Endothelial cell of umbilical vein (primary cell): ENCODE measurements around the gene NCOR1. TPM values are rescaled to one million over a fixed set of nuclear protein-coding genes. Genes with fewer than 3 reads are reported as not detected.

ENCODE experiments used
- BruUV-seq: library from RNA; stranded (reverse); fragments of 400-500 nt; replicated peaks from 2 replicates; lab custom pipeline; 2021; lab: Mats Ljungman, UMichigan
- CTCF ChIA-PET: fragments of 300-600, 350-600 bp; sonication (Branson Sonifier 250); formaldehyde crosslinking; loops from one replicate; lab custom pipeline; 2021; ENCODE audit warnings: antibody characterized with exemption, inconsistent platforms; lab: Charles Lee
- POLR2A ChIA-PET: fragments of 300-600, 350-600 bp; sonication (Branson Sonifier 250); formaldehyde crosslinking; loops from one replicate; lab custom pipeline; 2021; ENCODE audit warnings: antibody characterized with exemption, inconsistent platforms; lab: Charles Lee
- DNase-seq: peaks from one replicate; pipeline ENCODE4 v3.0.0-alpha.2; 2011; ENCODE audit warnings: low read depth, low spot score
- FAIRE-seq: peaks from 2 replicates; lab custom pipeline; 2011; peaks lifted over from hg19 to GRCh38; lab: Jason Lieb, UNC
- H2AFZ ChIP-seq: 2 replicates; pipeline ENCODE4 v1.6.0; 2012; ENCODE audit warnings: low read depth, low read length, control low read depth, inconsistent platforms
- H3K27ac ChIP-seq: 2 replicates; pipeline ENCODE4 v1.5.1; 2011; ENCODE audit warnings: low read depth, mild to moderate bottlenecking, control low read depth, low read length, moderate library complexity; ENCODE audit not compliant: insufficient read depth
- H3K27me3 ChIP-seq, 2 experiments: 2 replicates each; pipeline versions ENCODE4 v1.6.0 to v1.6.1; 2011; ENCODE audit warnings: low read length in 2 of 2, mixed read lengths in 1 of 2; ENCODE audit not compliant: control insufficient read depth in 2 of 2, insufficient read depth in 2 of 2
- H3K36me3 ChIP-seq, 2 experiments: 2 replicates in 1 of 2; 3 replicates in 1 of 2; pipeline ENCODE4 v1.5.1; 2011; ENCODE audit warnings: low read length in 2 of 2, mild to moderate bottlenecking in 1 of 2, moderate library complexity in 1 of 2; ENCODE audit not compliant: control insufficient read depth in 2 of 2, insufficient read depth in 2 of 2; ENCODE audit errors: extremely low read depth in 1 of 2
- H3K4me1 ChIP-seq: 3 replicates; pipeline ENCODE4 v1.5.1; 2011; ENCODE audit warnings: mild to moderate bottlenecking, low read length; ENCODE audit not compliant: control insufficient read depth, insufficient read depth; ENCODE audit errors: extremely low read depth
- H3K4me2 ChIP-seq: 2 replicates; pipeline ENCODE4 v1.6.1; 2011; ENCODE audit warnings: low read length, control low read depth, mixed read lengths; ENCODE audit not compliant: insufficient read depth
- H3K4me3 ChIP-seq, 3 experiments: fragments of 200-600 bp in 1 of 3; sonication (generic), shearing (Covaris generic) in 1 of 3; replicated peaks in 1 of 3; 2 replicates each; pipeline ENCODE4 v1.5.1; 2011 to 2016; ENCODE audit warnings: control low read depth in 3 of 3, low read length in 3 of 3, mild to moderate bottlenecking in 2 of 3, inconsistent platforms in 1 of 3, low read depth in 1 of 3, moderate library complexity in 1 of 3; ENCODE audit not compliant: insufficient read depth in 1 of 3
- H3K79me2 ChIP-seq: 2 replicates; pipeline ENCODE4 v1.6.0; 2012; ENCODE audit warnings: low read length, inconsistent platforms; ENCODE audit not compliant: control insufficient read depth, insufficient read depth
- H3K9ac ChIP-seq: replicated peaks from 2 replicates; pipeline ENCODE3; 2011; ENCODE audit warnings: low read length, control low read depth; ENCODE audit not compliant: insufficient read depth; ENCODE audit errors: extremely low read depth
- H3K9me1 ChIP-seq: replicated peaks from 3 replicates; pipeline ENCODE4 v1.6.0; 2011; ENCODE audit warnings: mild to moderate bottlenecking, low read length; ENCODE audit not compliant: control insufficient read depth, insufficient read depth; ENCODE audit errors: extremely low read depth
- H3K9me3 ChIP-seq: replicated peaks from 2 replicates; pipeline ENCODE4 v1.5.1; 2012; ENCODE audit warnings: low read length, inconsistent platforms; ENCODE audit not compliant: control insufficient read depth, insufficient read depth
- H4K20me1 ChIP-seq: replicated peaks from 2 replicates; pipeline ENCODE3; 2011; ENCODE audit warnings: mild to moderate bottlenecking, low read length; ENCODE audit not compliant: control insufficient read depth, insufficient read depth; ENCODE audit errors: extremely low read depth
- EZH2 ChIP-seq: IDR thresholded peaks from 2 replicates; pipeline ENCODE4 v1.6.1; 2012; ENCODE audit warnings: borderline replicate concordance, low read depth, mild to moderate bottlenecking, moderate library complexity, low read length, inconsistent platforms; ENCODE audit not compliant: severe bottlenecking
- FOS ChIP-seq: IDR thresholded peaks from 2 replicates; pipeline ENCODE4 v1.6.1; 2011; ENCODE audit warnings: mild to moderate bottlenecking, low read length, moderate library complexity, borderline replicate concordance; ENCODE audit not compliant: insufficient read depth
- GATA2 ChIP-seq: IDR thresholded peaks from 2 replicates; pipeline ENCODE4 v1.7.0; 2011; ENCODE audit warnings: low read depth, mild to moderate bottlenecking, moderate library complexity, mixed read lengths, low read length; ENCODE audit not compliant: insufficient read length, insufficient read depth
- JUN ChIP-seq: IDR thresholded peaks from 2 replicates; pipeline ENCODE4 v1.6.1; 2011; ENCODE audit warnings: borderline replicate concordance, low read depth; ENCODE audit not compliant: insufficient read length, insufficient read depth
- MYC ChIP-seq: IDR thresholded peaks from one replicate; pipeline ENCODE4 v1.6.1; 2011; ENCODE audit warnings: mild to moderate bottlenecking, low read depth, low read length
- POLR2A ChIP-seq: IDR thresholded peaks from 2 replicates; pipeline ENCODE4 v1.6.1; 2012; ENCODE audit warnings: low read depth, mild to moderate bottlenecking, control low read depth, low read length
- POLR2AphosphoS5 ChIP-seq: IDR thresholded peaks from 2 replicates; pipeline ENCODE4 v1.6.1; 2012; ENCODE audit warnings: low read depth, mild to moderate bottlenecking, control low read depth, low read length, moderate library complexity; ENCODE audit not compliant: insufficient read depth
- dilution Hi-C: fragments of 300-500 bp; cut with MboI; formaldehyde crosslinking; loops from one replicate; pipeline ENCODE4 v1.15.0; 2019; ENCODE audit warnings: low sequenced_read_pairs; ENCODE audit not compliant: extremely low pct_ligation_motif_present
- intact Hi-C: fragments of 100-400 bp; cut with micrococcal nuclease; formaldehyde crosslinking; loops from one replicate; pipeline ENCODE4 v1.10.0; 2022
- polyA plus RNA-seq, 4 experiments: library from polyadenylated mRNA; depleted of rRNA in 3 of 4; stranded (reverse) in 3 of 4; unstranded in 1 of 4; fragments of >200 nt; gene quantifications; 2 replicates each; pipeline versions ENCODE4 v1.2.1 to v1.2.3, GENCODE V29; 2011 to 2012; ENCODE audit warnings: missing spikeins in 1 of 4
- total RNA-seq: library from RNA; stranded (reverse); gene quantifications from 2 replicates; pipeline ENCODE4 v1.2.3, GENCODE V29; 2021
- TF ChIP-seq, protein P1 (sequence below): IDR thresholded peaks from 2 replicates; pipeline ENCODE4 v1.6.1; 2011; ENCODE audit not compliant: insufficient read depth, insufficient read length
- TF ChIP-seq, protein P2 (sequence below), 2 donors: IDR thresholded peaks; 1 replicate in 1 of 2; 2 replicates in 1 of 2; pipeline ENCODE4 v1.5.1; 2011; ENCODE audit warnings: low read length in 2 of 2, mild to moderate bottlenecking in 2 of 2, moderate library complexity in 2 of 2, control low read depth in 1 of 2, inconsistent platforms in 1 of 2, low read depth in 1 of 2; ENCODE audit not compliant: insufficient read depth in 1 of 2; ENCODE audit errors: extremely low read depth in 1 of 2

Gene NCOR1
- total and polyA plus RNA-seq, 2 donors (not counting 3 experiments of a cell fraction or from before 2014, with no cell fraction given), result 90.0 to 134 TPM

DNA sequence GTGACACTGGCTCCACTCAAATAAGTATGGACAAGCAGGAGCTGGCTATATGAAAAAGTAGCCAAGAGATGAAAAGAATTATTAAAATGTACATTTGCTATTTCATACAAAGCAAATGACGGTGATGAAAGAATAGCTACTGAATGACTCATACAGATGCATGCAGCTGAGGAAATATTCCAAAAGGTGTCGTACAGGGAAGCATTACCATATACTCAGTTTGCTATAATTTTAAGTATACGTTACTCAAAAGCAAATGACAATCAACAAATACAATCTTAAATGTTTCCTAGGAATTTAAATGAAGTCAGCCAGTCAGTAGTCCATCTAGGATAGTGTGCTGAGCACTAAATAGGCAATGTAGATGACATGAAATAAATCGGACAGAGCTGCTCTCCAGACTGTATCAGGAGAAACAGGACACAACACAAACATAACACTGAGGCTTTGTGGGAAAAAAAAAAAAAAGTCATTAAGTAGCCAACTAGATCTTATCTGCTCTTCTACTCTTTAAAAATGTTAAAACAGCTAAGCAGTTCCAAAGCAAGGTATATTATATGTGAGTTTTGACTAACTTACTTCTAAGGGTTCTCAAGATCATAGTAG is 65.0 kb downstream of the NCOR1 start:
- Histone ChIP-seq H3K79me2 (no peaks in the 10 kb centered on the region), H4K20me1 (no peaks in the 10 kb centered on the region), H3K9me3 (no peaks in the 10 kb centered on the region), H2AFZ (no peak overlapping the region), H3K4me1 (peaks cover 14% of the 10 kb centered on the region), H3K4me3 (no peak overlapping the region), H3K27me3 (no peaks in the 10 kb centered on the region), H3K9me1 (no peaks in the 10 kb centered on the region), H3K9ac (peak overlapping the region; percentile 24), H3K27ac (peak overlapping the region; percentile 67), H3K4me2 (peak overlapping the region; percentile 46), H3K36me3 (peaks cover 4 to 12% of the 10 kb centered on the region in 2 experiments)
- dilution Hi-C loops, result no loop called here
- intact Hi-C loops, result loop anchor here (2.0 to 10.0 kb wide), 2 partner anchors 64 to 134 kb away; partner anchors contain the start of gene NCOR1
- DNase-seq (peak; percentile 80), FAIRE-seq (peak; percentile 68)
- TF ChIP-seq, protein P1, sequence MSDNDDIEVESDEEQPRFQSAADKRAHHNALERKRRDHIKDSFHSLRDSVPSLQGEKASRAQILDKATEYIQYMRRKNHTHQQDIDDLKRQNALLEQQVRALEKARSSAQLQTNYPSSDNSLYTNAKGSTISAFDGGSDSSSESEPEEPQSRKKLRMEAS, result no peak
- TF ChIP-seq MYC (no peak), FOS (peak; percentile 68), POLR2A (no peak), GATA2 (peak; percentile 39), JUN (peak; percentile 76)
- ChIA-PET CTCF (interaction anchor here (0.5 to 1.4 kb wide), 10 partner anchors 9 to 203 kb away, joined by 3 to 9 read pairs (median 3); partner anchors contain the start of gene CENPV), POLR2A (interaction anchor here (1.0 to 1.2 kb wide), 3 partner anchors 9 to 66 kb away, joined by 3 to 5 read pairs (median 4); partner anchors contain the start of gene PIGL)
- BruUV-seq, result TSS peak; percentile 18

DNA sequence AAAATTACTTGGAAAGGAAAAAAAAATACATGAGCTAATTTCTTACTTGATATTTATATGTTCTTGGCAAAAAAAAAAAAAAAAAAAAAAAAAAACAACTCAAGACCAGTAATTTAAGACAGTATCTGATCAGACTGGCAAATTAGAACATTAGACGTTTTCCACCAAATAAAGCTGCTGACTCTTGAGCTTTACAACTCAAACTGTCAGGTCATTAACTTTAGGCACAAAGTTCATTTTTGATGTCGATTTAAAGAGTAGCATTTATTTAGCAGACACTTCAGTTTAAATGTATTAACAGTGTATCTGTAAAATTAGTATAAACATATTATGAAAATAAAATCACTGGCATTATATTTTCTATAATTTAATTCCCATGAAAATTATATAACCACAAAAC is 66.7 kb downstream of the NCOR1 start:
- dilution Hi-C loops (no loop called here), intact Hi-C loops (no loop called here)
- no peak overlapping the region for H3K27ac ChIP-seq
- H3K9me3 ChIP-seq, result no peaks in the 10 kb centered on the region
- H3K36me3 ChIP-seq, result peaks cover 6 to 16% of the 10 kb centered on the region in 2 experiments
- no TSS peak for BruUV-seq
- H3K4me2 ChIP-seq, result no peak overlapping the region
- peaks cover 14% of the 10 kb centered on the region for H3K4me1 ChIP-seq
- no peaks in the 10 kb centered on the region for H3K27me3 ChIP-seq
- ChIA-PET CTCF (interaction anchor here (0.9 kb wide), 1 partner anchor 9 kb away, joined by 3 read pairs; no protein-coding TSS in a partner anchor), POLR2A (interaction anchor here (0.6 kb wide), 1 partner anchor 67 kb away, joined by 3 read pairs; no protein-coding TSS in a partner anchor)
- H3K79me2 ChIP-seq, result no peaks in the 10 kb centered on the region
- no peak overlapping the region for H3K4me3 ChIP-seq
- TF ChIP-seq MYC (no peak), FOS (no peak), POLR2AphosphoS5 (no peak), JUN (no peak), POLR2A (no peak), GATA2 (no peak), EZH2 (no peak)
- TF ChIP-seq, protein P2, sequence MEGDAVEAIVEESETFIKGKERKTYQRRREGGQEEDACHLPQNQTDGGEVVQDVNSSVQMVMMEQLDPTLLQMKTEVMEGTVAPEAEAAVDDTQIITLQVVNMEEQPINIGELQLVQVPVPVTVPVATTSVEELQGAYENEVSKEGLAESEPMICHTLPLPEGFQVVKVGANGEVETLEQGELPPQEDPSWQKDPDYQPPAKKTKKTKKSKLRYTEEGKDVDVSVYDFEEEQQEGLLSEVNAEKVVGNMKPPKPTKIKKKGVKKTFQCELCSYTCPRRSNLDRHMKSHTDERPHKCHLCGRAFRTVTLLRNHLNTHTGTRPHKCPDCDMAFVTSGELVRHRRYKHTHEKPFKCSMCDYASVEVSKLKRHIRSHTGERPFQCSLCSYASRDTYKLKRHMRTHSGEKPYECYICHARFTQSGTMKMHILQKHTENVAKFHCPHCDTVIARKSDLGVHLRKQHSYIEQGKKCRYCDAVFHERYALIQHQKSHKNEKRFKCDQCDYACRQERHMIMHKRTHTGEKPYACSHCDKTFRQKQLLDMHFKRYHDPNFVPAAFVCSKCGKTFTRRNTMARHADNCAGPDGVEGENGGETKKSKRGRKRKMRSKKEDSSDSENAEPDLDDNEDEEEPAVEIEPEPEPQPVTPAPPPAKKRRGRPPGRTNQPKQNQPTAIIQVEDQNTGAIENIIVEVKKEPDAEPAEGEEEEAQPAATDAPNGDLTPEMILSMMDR (IDR thresholded peaks at IDR 0.05; ENCODE audit: extremely low read depth in 1 of 2, insufficient read depth in 1 of 2, low read depth in 1 of 2, low read length in 2 of 2), result no peak
- TF ChIP-seq, protein P1, result no peak
- DNase-seq (no peak), FAIRE-seq (no peak)
- no peak overlapping the region for H3K9ac ChIP-seq
- H3K9me1 ChIP-seq, result no peaks in the 10 kb centered on the region
- H2AFZ ChIP-seq, result no peak overlapping the region
- H4K20me1 ChIP-seq, result no peaks in the 10 kb centered on the region
